SU-DHL-6 (cell line): ENCODE measurements around the gene DOCK3.

Experiments used
- CTCF ChIP-seq: fragments of 200-600 bp; sonication (generic); IDR thresholded peaks from one replicate; pipeline ENCODE4 v1.5.1; 2017; ENCODE audit warnings: antibody characterized with exemption, mild to moderate bottlenecking, low read length, moderate library complexity; ENCODE audit not compliant: insufficient read depth, poor library complexity, severe bottlenecking
- EZH2phosphoT487 ChIP-seq: fragments of 200-600 bp; sonication (generic), shearing (Covaris generic); conservative IDR thresholded peaks from 2 replicates; pipeline ENCODE4 v1.6.1; 2018; ENCODE audit warnings: mild to moderate bottlenecking, antibody characterized with exemption, low read length, moderate library complexity, mixed read lengths

GRCh38 chr3:50885070-50885850 is 210.5 kb downstream of the DOCK3 start:
- TF ChIP-seq CTCF (no peak), EZH2phosphoT487 (no peak)
